SK-N-MC (cell line): Measurements from ENCODE around the gene SELENOH.

Experiments used
- EZH2 ChIP-seq: fragments of 200-600 bp; sonication (generic); IDR thresholded peaks from one replicate; pipeline ENCODE4 v1.6.1; 2017; ENCODE audit warnings: antibody characterized with exemption
- POLR2AphosphoS5 ChIP-seq: IDR thresholded peaks from 2 replicates; pipeline ENCODE4 v1.6.1; 2012; ENCODE audit warnings: mild to moderate bottlenecking, low read depth, low read length, borderline replicate concordance

DNA sequence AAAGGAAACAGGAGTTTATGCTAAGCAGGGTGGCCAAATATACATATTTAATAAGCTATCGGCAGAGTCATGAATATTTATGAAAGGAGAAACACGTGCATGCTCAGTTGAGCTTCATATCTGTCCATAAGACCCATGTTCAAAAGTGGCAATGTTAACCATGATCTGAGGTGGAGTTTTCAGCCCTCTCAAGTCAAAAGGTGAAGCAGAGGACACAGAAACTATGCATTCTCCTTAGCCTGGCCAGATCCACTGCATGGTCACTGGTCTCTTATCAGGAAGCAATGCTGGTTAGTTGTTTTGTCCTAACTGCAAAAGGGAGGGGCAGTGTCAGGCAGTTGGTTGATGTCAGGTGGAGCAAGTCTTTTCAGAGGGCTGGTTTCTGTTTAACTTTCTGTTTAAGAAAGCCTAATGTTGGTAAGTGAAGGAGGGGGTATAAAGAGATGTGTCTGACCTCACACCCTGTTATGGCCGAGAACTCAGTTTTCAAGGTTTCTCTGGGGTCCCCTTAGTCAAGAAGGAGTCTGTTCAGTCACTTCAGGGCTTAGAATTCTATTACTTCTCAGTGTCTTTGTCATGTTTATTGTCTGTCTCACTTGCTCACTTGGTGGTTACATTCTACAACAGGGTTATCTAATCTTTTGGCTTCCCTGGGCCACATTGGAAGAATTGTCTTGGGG is 5.5 kb upstream of the SELENOH start:
- TF ChIP-seq EZH2 (no peak), POLR2AphosphoS5 (no peak)
